Liver (tissue), 9 donors: ENCODE results near the gene C4orf33. TPM values are rescaled to one million over a fixed set of nuclear protein-coding genes. Genes with fewer than 3 reads are reported as not detected.

Experiments
- DNase-seq: peaks from one replicate; pipeline ENCODE4 v3.0.0-alpha.2; 2017; ENCODE audit warnings: low spot score
- H3K27ac ChIP-seq, 2 donors: one replicate each; pipeline ENCODE4 v1.7.0; 2013; ENCODE audit warnings: inconsistent platforms in 2 of 2, low read length in 2 of 2, control low read depth in 1 of 2, low read depth in 1 of 2, mild to moderate bottlenecking in 1 of 2
- H3K27me3 ChIP-seq, 4 donors: one replicate each; pipeline versions ENCODE4 v1.6.1 to v1.7.0; 2013; ENCODE audit warnings: low read length in 3 of 4, inconsistent platforms in 1 of 4, mild to moderate bottlenecking in 1 of 4, moderate library complexity in 1 of 4; ENCODE audit not compliant: control insufficient read depth in 4 of 4, insufficient read depth in 4 of 4
- H3K36me3 ChIP-seq, 4 donors: one replicate each; pipeline versions ENCODE4 v1.6.1 to v1.7.0; 2013; ENCODE audit warnings: low read length in 3 of 4, mild to moderate bottlenecking in 3 of 4, low read depth in 1 of 4, moderate library complexity in 1 of 4; ENCODE audit not compliant: control insufficient read depth in 4 of 4, insufficient read depth in 3 of 4
- H3K4me1 ChIP-seq, 4 donors: one replicate each; pipeline versions ENCODE4 v1.6.1 to v1.7.0; 2013; ENCODE audit warnings: low read length in 3 of 4, mild to moderate bottlenecking in 3 of 4, moderate library complexity in 1 of 4; ENCODE audit not compliant: control insufficient read depth in 4 of 4, insufficient read depth in 4 of 4
- H3K4me3 ChIP-seq, 3 donors: one replicate each; pipeline versions ENCODE4 v1.6.1 to v1.7.0; 2013; ENCODE audit warnings: low read length in 3 of 3, control low read depth in 1 of 3, low read depth in 1 of 3, mild to moderate bottlenecking in 1 of 3
- H3K9ac ChIP-seq, 2 donors: one replicate each; pipeline ENCODE4 v1.7.0; 2013; ENCODE audit warnings: low read length in 2 of 2, mild to moderate bottlenecking in 2 of 2, moderate library complexity in 2 of 2, control low read depth in 1 of 2, low read depth in 1 of 2
- H3K9me3 ChIP-seq, 4 donors: one replicate each; pipeline versions ENCODE4 v1.6.1 to v1.7.0; 2013; ENCODE audit warnings: low read length in 3 of 4; ENCODE audit not compliant: control insufficient read depth in 4 of 4
- ATF3 ChIP-seq: IDR thresholded peaks from 2 replicates; pipeline ENCODE4 v1.6.1; 2016; ENCODE audit warnings: antibody characterized with exemption
- EGR1 ChIP-seq, 2 donors: IDR thresholded peaks; 2 replicates each; pipeline ENCODE4 v1.6.1; 2016 to 2018; ENCODE audit warnings: antibody characterized with exemption in 2 of 2, low read depth in 2 of 2
- FOXA1 ChIP-seq: IDR thresholded peaks from 2 replicates; pipeline ENCODE4 v1.6.1; 2016; ENCODE audit warnings: antibody characterized with exemption
- FOXA2 ChIP-seq: IDR thresholded peaks from 2 replicates; pipeline ENCODE4 v1.6.1; 2016; ENCODE audit warnings: antibody characterized with exemption
- GABPA ChIP-seq, 2 donors: IDR thresholded peaks in 1 of 2; conservative IDR thresholded peaks in 1 of 2; 2 replicates each; pipeline ENCODE4 v1.6.1; 2016; ENCODE audit warnings: antibody characterized with exemption in 2 of 2, mild to moderate bottlenecking in 1 of 2, moderate library complexity in 1 of 2
- HNF4A ChIP-seq, 2 donors: conservative IDR thresholded peaks; 2 replicates each; pipeline ENCODE4 v1.6.1; 2016; ENCODE audit warnings: antibody characterized with exemption in 2 of 2, mild to moderate bottlenecking in 2 of 2
- HNF4G ChIP-seq: IDR thresholded peaks from 2 replicates; pipeline ENCODE4 v1.6.1; 2016; ENCODE audit warnings: antibody characterized with exemption
- JUND ChIP-seq, 2 donors: IDR thresholded peaks; 2 replicates each; pipeline ENCODE4 v1.6.1; 2016; ENCODE audit warnings: antibody characterized with exemption in 2 of 2
- MAX ChIP-seq: IDR thresholded peaks from 2 replicates; pipeline ENCODE4 v1.6.1; 2016; ENCODE audit warnings: antibody characterized with exemption
- NR2F2 ChIP-seq: IDR thresholded peaks from 2 replicates; pipeline ENCODE4 v1.6.1; 2016; ENCODE audit warnings: antibody characterized with exemption
- RAD21 ChIP-seq, 2 donors: IDR thresholded peaks; 2 replicates each; pipeline ENCODE4 v1.6.1; 2016; ENCODE audit warnings: antibody characterized with exemption in 2 of 2, mild to moderate bottlenecking in 2 of 2
- REST ChIP-seq: IDR thresholded peaks from 2 replicates; pipeline ENCODE4 v1.6.1; 2016; ENCODE audit warnings: antibody characterized with exemption, mild to moderate bottlenecking
- RXRA ChIP-seq, 2 donors: IDR thresholded peaks; 2 replicates each; pipeline ENCODE4 v1.6.1; 2017 to 2018; ENCODE audit warnings: antibody characterized with exemption in 2 of 2, mild to moderate bottlenecking in 1 of 2
- SP1 ChIP-seq: IDR thresholded peaks from 2 replicates; pipeline ENCODE4 v1.6.1; 2018; ENCODE audit warnings: antibody characterized with exemption, mild to moderate bottlenecking
- TAF1 ChIP-seq: conservative IDR thresholded peaks from 2 replicates; pipeline ENCODE4 v1.6.1; 2016; ENCODE audit warnings: antibody characterized with exemption, mild to moderate bottlenecking
- YY1 ChIP-seq: IDR thresholded peaks from 2 replicates; pipeline ENCODE4 v1.6.1; 2016; ENCODE audit warnings: antibody characterized with exemption, mild to moderate bottlenecking
- ZBTB33 ChIP-seq: IDR thresholded peaks from 2 replicates; pipeline ENCODE4 v1.6.1; 2016; ENCODE audit warnings: antibody characterized with exemption
- polyA plus RNA-seq, 2 donors: library from polyadenylated mRNA; stranded (reverse) in 1 of 2; unstranded in 1 of 2; fragments of 200-250 nt in 1 of 2; fragments of >200 nt in 1 of 2; fragmentation: Nextera tagmentation in 1 of 2; extraction: Ambion mirVana in 1 of 2; gene quantifications; one replicate each; pipeline versions ENCODE4 v1.2.1 to v1.2.3, GENCODE V29; 2013 to 2015
- total RNA-seq, 2 donors: library from RNA; depleted of rRNA; stranded (reverse); fragments of >200 nt; gene quantifications; one replicate each; pipeline ENCODE4 v1.2.3, GENCODE V29; 2014
- donor health status: healthy.
- donor health status: healthy.
- donor health status: healthy.
- donor health status: healthy.
- donor health status: healthy.

The C4orf33 gene
- total and polyA plus RNA-seq, 4 donors: 2.4 to 7.7 (median 4.8) TPM

- TF ChIP-seq FOXA2 (no peak), JUND (IDR thresholded peaks at IDR 0.05) (no peak)
- H3K27me3 ChIP-seq: no peaks in the 10 kb centered on the region
- H3K4me3 ChIP-seq: no peak overlapping the region
- H3K9me3 ChIP-seq: peaks cover 0 to 2% (median 0%) of the 10 kb centered on the region in 4 donors
- no peak overlapping the region for H3K27ac ChIP-seq
- no peak overlapping the region for H3K9ac ChIP-seq
- peaks cover 6 to 10% (median 7%) of the 10 kb centered on the region in 4 donors for H3K36me3 ChIP-seq
- H3K4me1 ChIP-seq: no peaks in the 10 kb centered on the region
- no peak for DNase-seq
Observed at GRCh38 chr4:129077326-129077725, 18.6 kb upstream of the C4orf33 start.

GRCh38 chr4:129080129-129080528 is 15.8 kb upstream of the C4orf33 start:
- H3K27ac ChIP-seq: no peak overlapping the region
- H3K9me3 ChIP-seq: peaks cover 0 to 2% (median 0%) of the 10 kb centered on the region in 4 donors
- no peak overlapping the region for H3K9ac ChIP-seq
- DNase-seq: no peak
- no peaks in the 10 kb centered on the region for H3K4me1 ChIP-seq
- H3K4me3 ChIP-seq: no peak overlapping the region
- H3K36me3 ChIP-seq: peaks cover 3 to 10% (median 7%) of the 10 kb centered on the region in 4 donors
- TF ChIP-seq YY1 (no peak), HNF4A (conservative IDR thresholded peaks at IDR 0.05) (no peak), RXRA (IDR thresholded peaks at IDR 0.05) (no peak), NR2F2 (no peak), JUND (IDR thresholded peaks at IDR 0.05) (no peak), TAF1 (no peak), GABPA (IDR thresholded peaks at IDR 0.05 in 1 of 2, conservative IDR thresholded peaks at IDR 0.05 in 1 of 2) (no peak), ZBTB33 (no peak), RAD21 (IDR thresholded peaks at IDR 0.05) (no peak), HNF4G (no peak), SP1 (no peak), EGR1 (IDR thresholded peaks at IDR 0.05; ENCODE audit: low read depth in 2 of 2) (no peak), ATF3 (no peak), FOXA1 (no peak), REST (no peak), MAX (no peak)
- H3K27me3 ChIP-seq: no peaks in the 10 kb centered on the region
